Neutrophil (primary cell): ENCODE measurements around the gene CARD10.
"Not testable (repeated sequence)": the region's sequence is repeated elsewhere in the genome, so short reads cannot be mapped to it uniquely, and the experiment has no call there.

ENCODE experiments used
- H3K27ac ChIP-seq: fragments of 200-600 bp; sonication (generic); 2 replicates; pipeline ENCODE4 v1.5.1; 2016; ENCODE audit warnings: mild to moderate bottlenecking, moderate library complexity
- H3K27me3 ChIP-seq: fragments of 200-600 bp; sonication (generic); 2 replicates; pipeline ENCODE4 v1.6.0; 2016; ENCODE audit warnings: mild to moderate bottlenecking
- H3K36me3 ChIP-seq: fragments of 200-600 bp; sonication (generic); 2 replicates; pipeline ENCODE4 v1.5.1; 2017
- H3K4me1 ChIP-seq, 2 experiments: fragments of 200-600 bp in 1 of 2; sonication (generic) in 1 of 2; 1 replicate in 1 of 2; 2 replicates in 1 of 2; pipeline versions ENCODE4 v1.5.1 to v1.6.1; 2013 to 2016; ENCODE audit warnings: low read depth in 1 of 2, low read length in 1 of 2, mild to moderate bottlenecking in 1 of 2, moderate library complexity in 1 of 2; ENCODE audit not compliant: control insufficient read depth in 1 of 2, insufficient read depth in 1 of 2
- H3K4me3 ChIP-seq, 2 experiments: fragments of 200-600 bp in 1 of 2; sonication (generic) in 1 of 2; 1 replicate in 1 of 2; 2 replicates in 1 of 2; pipeline ENCODE4 v1.5.1; 2013 to 2016; ENCODE audit warnings: low read depth in 1 of 2, low read length in 1 of 2, mild to moderate bottlenecking in 1 of 2, moderate library complexity in 1 of 2
- H3K9me3 ChIP-seq: fragments of 200-600 bp; sonication (generic); 2 replicates; pipeline ENCODE4 v1.5.1; 2016
- CTCF ChIP-seq: fragments of 200-600 bp; sonication (generic); IDR thresholded peaks from 2 replicates; pipeline ENCODE4 v1.5.1; 2016; ENCODE audit warnings: antibody characterized with exemption

Gene CARD10

GRCh38 chr22:37551981-37552380 lies 32.8 kb upstream of the CARD10 start:
- Histone ChIP-seq H3K4me3 (no peak overlapping the region), H3K9me3 (no peaks in the 10 kb centered on the region)

GRCh38 chr22:37550921-37551320 lies 31.7 kb upstream of the CARD10 start:
- H3K36me3 ChIP-seq, H3K27ac ChIP-seq, H3K4me1 ChIP-seq, H3K4me3 ChIP-seq, H3K9me3 ChIP-seq: not testable (repeated sequence)
- peaks cover 78% of the 10 kb centered on the region for H3K27me3 ChIP-seq

More at GRCh38 chr22:37551981-37552380, 32.8 kb upstream of the CARD10 start:
- Histone ChIP-seq H3K27ac (no peak overlapping the region), H3K27me3 (peaks cover 78% of the 10 kb centered on the region), H3K4me1 (no peaks in the 10 kb centered on the region), H3K36me3 (no peaks in the 10 kb centered on the region)
- TF ChIP-seq CTCF, result no peak

- Histone ChIP-seq H3K27ac (no peak overlapping the region), H3K4me1 (peaks cover 15 to 16% of the 10 kb centered on the region in 2 experiments), H3K27me3 (peaks cover 80% of the 10 kb centered on the region), H3K36me3 (no peaks in the 10 kb centered on the region), H3K4me3 (no peak overlapping the region), H3K9me3 (no peaks in the 10 kb centered on the region)
- no peak for TF ChIP-seq CTCF
Observed at GRCh38 chr22:37549704-37550059, 30.5 kb upstream of the CARD10 start.

GRCh38 chr22:37547251-37547741 lies 28.1 kb upstream of the CARD10 start:
- no peak for TF ChIP-seq CTCF
- Histone ChIP-seq H3K27me3 (peaks cover 72% of the 10 kb centered on the region), H3K4me1 (peaks cover 15 to 16% of the 10 kb centered on the region in 2 experiments), H3K4me3 (no peak overlapping the region), H3K9me3 (no peaks in the 10 kb centered on the region), H3K36me3 (no peaks in the 10 kb centered on the region), H3K27ac (no peak overlapping the region)

- Histone ChIP-seq H3K4me1 (peaks cover 15 to 16% of the 10 kb centered on the region in 2 experiments), H3K4me3 (no peak overlapping the region), H3K27ac (no peak overlapping the region)
Observed at GRCh38 chr22:37546437-37547250, 27.4 kb upstream of the CARD10 start.

More at GRCh38 chr22:37546437-37547250, 27.4 kb upstream of the CARD10 start:
- peaks cover 70% of the 10 kb centered on the region for H3K27me3 ChIP-seq
- no peak for TF ChIP-seq CTCF
- no peaks in the 10 kb centered on the region for H3K9me3 ChIP-seq
- no peaks in the 10 kb centered on the region for H3K36me3 ChIP-seq
